H1 (cell line): ENCODE data around the gene NPY5R. TPM values are rescaled to one million over a fixed set of nuclear protein-coding genes. Genes with fewer than 3 reads are reported as not detected.

Experiments
- CTCF ChIA-PET: fragments of 300-600 bp; sonication (Branson Sonifier 250); formaldehyde crosslinking; loops from one replicate; lab custom pipeline; 2021; ENCODE audit not compliant: partially characterized antibody; lab: Charles Lee
- POLR2A ChIA-PET: fragments of 300-600 bp; sonication (Branson Sonifier 250); formaldehyde crosslinking; loops from one replicate; lab custom pipeline; 2021; ENCODE audit warnings: inconsistent platforms; ENCODE audit not compliant: partially characterized antibody; lab: Charles Lee
- DNase-seq, 2 experiments: peaks; one replicate each; pipeline versions ENCODE4 v3.0.0 to v3.0.0-alpha.2; 2010 to 2022; ENCODE audit warnings: low spot score in 2 of 2, low read depth in 1 of 2, mixed read lengths in 1 of 2
- FAIRE-seq: peaks from 2 replicates; lab custom pipeline; 2011; peaks lifted over from hg19 to GRCh38; lab: Jason Lieb, UNC
- H2AFZ ChIP-seq: 2 replicates; pipeline ENCODE4 v1.8.1; 2012; ENCODE audit warnings: low read length, inconsistent platforms
- H2AK5ac ChIP-seq: 2 replicates; pipeline ENCODE4 v1.6.1; 2013; ENCODE audit warnings: low read depth, low read length
- H2BK120ac ChIP-seq: replicated peaks from 2 replicates; pipeline ENCODE3; 2013; ENCODE audit warnings: low read depth, low read length, inconsistent platforms
- H2BK12ac ChIP-seq: 2 replicates; pipeline ENCODE4 v1.6.1; 2013; ENCODE audit warnings: low read depth, low read length
- H2BK15ac ChIP-seq: 2 replicates; pipeline ENCODE4 v1.6.1; 2013; ENCODE audit warnings: low read length
- H2BK20ac ChIP-seq: 2 replicates; pipeline ENCODE4 v1.6.1; 2013; ENCODE audit warnings: low read length
- H2BK5ac ChIP-seq: 2 replicates; pipeline ENCODE4 v1.6.1; 2013; ENCODE audit warnings: low read depth, low read length
- H3K14ac ChIP-seq: 2 replicates; pipeline ENCODE4 v1.6.1; 2013; ENCODE audit warnings: inconsistent platforms; ENCODE audit not compliant: insufficient read length
- H3K18ac ChIP-seq: 2 replicates; pipeline ENCODE4 v1.6.1; 2013; ENCODE audit warnings: low read length; ENCODE audit errors: extremely low read depth
- H3K23ac ChIP-seq: 2 replicates; pipeline ENCODE4 v1.6.1; 2013; ENCODE audit warnings: inconsistent platforms; ENCODE audit not compliant: insufficient read length
- H3K23me2 ChIP-seq: 2 replicates; pipeline ENCODE4 v1.6.1; 2013; ENCODE audit warnings: low read depth, low read length
- H3K27ac ChIP-seq: 2 replicates; pipeline ENCODE4 v1.6.1; 2011; ENCODE audit warnings: low read depth, low read length, inconsistent platforms
- H3K27me3 ChIP-seq, 4 experiments: replicated peaks in 1 of 4; 1 replicate in 1 of 4; 2 replicates in 3 of 4; pipeline versions ENCODE4 v1.6.1 to v1.8.1; 2011 to 2013; ENCODE audit warnings: low read length in 3 of 4, mild to moderate bottlenecking in 3 of 4, inconsistent platforms in 2 of 4, mixed read lengths in 2 of 4, moderate library complexity in 1 of 4; ENCODE audit not compliant: control insufficient read depth in 3 of 4, insufficient read depth in 3 of 4; ENCODE audit errors: extremely low read depth in 1 of 4
- H3K36me3 ChIP-seq, 4 experiments: 2 replicates each; pipeline versions ENCODE4 v1.6.1 to v1.8.1; 2011 to 2013; ENCODE audit warnings: mild to moderate bottlenecking in 4 of 4, low read length in 3 of 4, moderate library complexity in 2 of 4, control low read depth in 1 of 4, inconsistent platforms in 1 of 4; ENCODE audit not compliant: insufficient read depth in 4 of 4, control insufficient read depth in 2 of 4
- H3K4ac ChIP-seq: replicated peaks from 2 replicates; pipeline ENCODE3; 2013; ENCODE audit warnings: low read length, low read depth, mixed read lengths, inconsistent platforms; ENCODE audit not compliant: insufficient read length
- H3K4me1 ChIP-seq, 4 experiments: replicated peaks in 1 of 4; 1 replicate in 1 of 4; 2 replicates in 3 of 4; pipeline versions ENCODE4 v1.6.1 to v1.8.1; 2011 to 2013; ENCODE audit warnings: low read length in 3 of 4, inconsistent platforms in 2 of 4, mixed read lengths in 1 of 4; ENCODE audit not compliant: insufficient read depth in 4 of 4, control insufficient read depth in 3 of 4
- H3K4me2 ChIP-seq, 2 experiments: 2 replicates each; pipeline versions ENCODE4 v1.6.1 to v1.8.1; 2011 to 2013; ENCODE audit warnings: low read depth in 2 of 2, low read length in 2 of 2, control low read depth in 1 of 2, inconsistent platforms in 1 of 2, mild to moderate bottlenecking in 1 of 2; ENCODE audit not compliant: insufficient read depth in 1 of 2
- H3K4me3 ChIP-seq, 4 experiments: fragments of 200-600, 300-600 bp in 1 of 4; sonication (generic), shearing (Covaris generic), sonication (Bioruptor Twin) in 1 of 4; 2 replicates each; pipeline versions ENCODE4 v1.5.1 to v1.8.1; 2011 to 2016; ENCODE audit warnings: low read length in 4 of 4, low read depth in 3 of 4, control low read depth in 2 of 4, inconsistent platforms in 2 of 4, mild to moderate bottlenecking in 2 of 4, mixed read lengths in 1 of 4, moderate library complexity in 1 of 4; ENCODE audit not compliant: insufficient read depth in 2 of 4; ENCODE audit errors: extremely low read depth in 1 of 4
- H3K56ac ChIP-seq: replicated peaks from 2 replicates; pipeline ENCODE3; 2013; ENCODE audit warnings: low read depth, mild to moderate bottlenecking, mixed read lengths, low read length, inconsistent platforms; ENCODE audit not compliant: insufficient read length
- H3K79me1 ChIP-seq: 2 replicates; pipeline ENCODE4 v1.6.1; 2013; ENCODE audit warnings: low read depth, low read length, control low read depth
- H3K79me2 ChIP-seq, 2 experiments: 2 replicates each; pipeline versions ENCODE4 v1.6.1 to v1.8.1; 2012 to 2013; ENCODE audit warnings: low read length in 2 of 2, mild to moderate bottlenecking in 2 of 2, inconsistent platforms in 1 of 2; ENCODE audit not compliant: insufficient read depth in 2 of 2, control insufficient read depth in 1 of 2
- H3K9ac ChIP-seq, 4 experiments: replicated peaks in 1 of 4; 1 replicate in 1 of 4; 2 replicates in 3 of 4; pipeline versions ENCODE4 v1.6.1 to v1.8.1; 2011 to 2013; ENCODE audit warnings: low read depth in 3 of 4, low read length in 3 of 4, control low read depth in 2 of 4, mild to moderate bottlenecking in 2 of 4, moderate library complexity in 2 of 4, inconsistent platforms in 1 of 4; ENCODE audit errors: extremely low read depth in 1 of 4
- H3K9me3 ChIP-seq, 2 experiments: 2 replicates each; pipeline versions ENCODE4 v1.6.1 to v1.8.1; 2012 to 2013; ENCODE audit warnings: mild to moderate bottlenecking in 2 of 2, moderate library complexity in 2 of 2, control low read depth in 1 of 2, inconsistent platforms in 1 of 2, low read depth in 1 of 2, low read length in 1 of 2, mixed read lengths in 1 of 2; ENCODE audit not compliant: insufficient read depth in 2 of 2
- H4K20me1 ChIP-seq, 2 experiments: replicated peaks in 1 of 2; 2 replicates each; pipeline versions ENCODE3 to v1.8.1; 2011 to 2013; ENCODE audit warnings: inconsistent platforms in 2 of 2, low read length in 2 of 2, mild to moderate bottlenecking in 1 of 2; ENCODE audit not compliant: insufficient read depth in 2 of 2, control insufficient read depth in 1 of 2
- H4K5ac ChIP-seq: 2 replicates; pipeline ENCODE4 v1.6.1; 2013; ENCODE audit warnings: low read length, low read depth, mixed read lengths, inconsistent platforms; ENCODE audit not compliant: insufficient read length
- H4K8ac ChIP-seq: 2 replicates; pipeline ENCODE4 v1.8.0; 2013; ENCODE audit warnings: mild to moderate bottlenecking, moderate library complexity, low read length, inconsistent platforms; ENCODE audit not compliant: insufficient read depth; ENCODE audit errors: extremely low read depth
- H4K91ac ChIP-seq: replicated peaks from 2 replicates; pipeline ENCODE3; 2013; ENCODE audit warnings: low read length, mixed read lengths, inconsistent platforms; ENCODE audit not compliant: insufficient read length
- ATF2 ChIP-seq: IDR thresholded peaks from 2 replicates; pipeline ENCODE4 v1.6.1; 2012; ENCODE audit warnings: low read length, inconsistent platforms
- BCL11A ChIP-seq, 2 experiments: IDR thresholded peaks; one replicate each; pipeline ENCODE4 v1.6.1; 2011; ENCODE audit warnings: low read depth in 2 of 2, low read length in 2 of 2, mild to moderate bottlenecking in 2 of 2
- CEBPB ChIP-seq: IDR thresholded peaks from 2 replicates; pipeline ENCODE4 v1.6.1; 2012; ENCODE audit warnings: low read depth, low read length
- FOSL1 ChIP-seq: IDR thresholded peaks from 2 replicates; pipeline ENCODE4 v1.6.1; 2011; ENCODE audit warnings: mild to moderate bottlenecking, low read depth, low read length, moderate library complexity; ENCODE audit not compliant: insufficient read depth
- JUND ChIP-seq: IDR thresholded peaks from 2 replicates; pipeline ENCODE4 v1.6.1; 2011; ENCODE audit warnings: mild to moderate bottlenecking, improper control_type of control experiment, low read length
- PHF8 ChIP-seq: fragments of 200-600 bp; sonication (generic); conservative IDR thresholded peaks from 2 replicates; pipeline ENCODE4 v1.7.1; 2012; ENCODE audit warnings: low read depth, mild to moderate bottlenecking, inconsistent platforms, low read length, moderate library complexity
- SAP30 ChIP-seq: fragments of 300-600 bp; sonication (generic); IDR thresholded peaks from 2 replicates; pipeline ENCODE4 v1.7.1; 2012; ENCODE audit warnings: low read length, moderate library complexity, mild to moderate bottlenecking, inconsistent platforms; ENCODE audit not compliant: insufficient read depth, insufficient replicate concordance
- SIRT6 ChIP-seq: IDR thresholded peaks from one replicate; pipeline ENCODE4 v1.7.1; 2012; ENCODE audit warnings: low read length, inconsistent platforms
- SP1 ChIP-seq: IDR thresholded peaks from 2 replicates; pipeline ENCODE4 v1.6.1; 2011; ENCODE audit warnings: low read depth, low read length
- SRF ChIP-seq: IDR thresholded peaks from 2 replicates; pipeline ENCODE4 v1.6.1; 2011; ENCODE audit warnings: mild to moderate bottlenecking, low read depth, low read length, moderate library complexity
- TCF12 ChIP-seq: IDR thresholded peaks from 2 replicates; pipeline ENCODE4 v1.6.1; 2011; ENCODE audit warnings: low read depth, mild to moderate bottlenecking, low read length
- TEAD4 ChIP-seq: IDR thresholded peaks from 2 replicates; pipeline ENCODE4 v1.6.1; 2012; ENCODE audit warnings: low read depth, low read length, inconsistent platforms, mixed read lengths
- WGBS, 2 experiments: shearing (Covaris generic) in 1 of 2; methylation state at CpG; one replicate each; pipeline versions ENCODE4 v1.1.6 to v1.1.7; 2013 to 2015; ENCODE audit warnings: low lambda C conversion rate in 2 of 2, mixed read lengths in 2 of 2, inconsistent platforms in 1 of 2, low coverage in 1 of 2, missing lambda C conversion rate in 1 of 2; ENCODE audit not compliant: insufficient replicate concordance in 2 of 2, insufficient coverage in 1 of 2, insufficient read length in 1 of 2; ENCODE audit errors: extremely low coverage in 1 of 2, missing lambda C conversion rate in 1 of 2; 5-methylcytosine and 5-hydroxymethylcytosine counted together
- polyA plus RNA-seq, 7 experiments: library from polyadenylated mRNA; depleted of rRNA in 3 of 7; stranded (reverse) in 5 of 7; unstranded in 2 of 7; fragments of >200 nt in 5 of 7; fragments of 200-250 nt in 2 of 7; gene quantifications; 1 replicate in 5 of 7; 2 replicates in 1 of 7; 4 replicates in 1 of 7; pipeline versions ENCODE4 v1.2.1 to v1.2.3, GENCODE V29; 2011 to 2013; ENCODE audit warnings: missing spikeins in 2 of 7, mixed read lengths in 2 of 7
- total RNA-seq: library from RNA; stranded (reverse); fragmentation: NEBNext Ultra II Directional; extraction: Animal tissue kit (Norgen Biotek cat#: 25700); gene quantifications from 2 replicates; pipeline ENCODE4 v1.2.1, GENCODE V29; 2021
- TF ChIP-seq, protein P1 (sequence below): IDR thresholded peaks from 2 replicates; pipeline ENCODE4 v1.6.1; 2011; ENCODE audit warnings: low read depth, mild to moderate bottlenecking, low read length; ENCODE audit not compliant: insufficient read depth

NPY5R gene
- total and polyA plus RNA-seq, 2 of the 8 experiments (the other 6 are each of a cell fraction or from before 2014, with no cell fraction given) = 1.5 to 1.9 TPM

GRCh38 chr4:163380703-163381102 is 37.0 kb downstream of the NPY5R start:
- no peaks in the 10 kb centered on the region for H3K27me3 ChIP-seq
- no peak overlapping the region for H3K18ac ChIP-seq
- no peak overlapping the region for H2BK12ac ChIP-seq
- FAIRE-seq = no peak
- H3K23ac ChIP-seq = no peak overlapping the region
- H3K4ac ChIP-seq = no peak overlapping the region
- no peak overlapping the region for H3K9ac ChIP-seq
- H2AK5ac ChIP-seq = no peak overlapping the region
- POLR2A ChIA-PET = no interaction called here
- H3K56ac ChIP-seq = no peak overlapping the region
- WGBS, 2 experiments = 87% methylated on average over 5 of the region's 5 CpGs; no CpG with 5 or more reads in 1 of the 2 experiments
- H3K36me3 ChIP-seq = no peaks in the 10 kb centered on the region
- no peak overlapping the region for H3K27ac ChIP-seq
- CTCF ChIA-PET = interaction anchor here (0.6 to 1.3 kb wide), 2 partner anchors 24 to 115 kb away, joined by 3 read pairs; no protein-coding TSS in a partner anchor
- H2AFZ ChIP-seq = 0 out of 2 replicates have a peak overlapping the region, but pooled peaks have one; percentile 13
- H4K5ac ChIP-seq = no peak overlapping the region
- no peak overlapping the region for H3K4me2 ChIP-seq
- H3K79me1 ChIP-seq = no peaks in the 10 kb centered on the region
- H3K4me1 ChIP-seq = no peaks in the 10 kb centered on the region
- H2BK5ac ChIP-seq = no peak overlapping the region
- no peak overlapping the region for H3K14ac ChIP-seq
- H3K4me3 ChIP-seq = no peak overlapping the region
- H3K79me2 ChIP-seq = no peaks in the 10 kb centered on the region
- no peaks in the 10 kb centered on the region for H3K9me3 ChIP-seq
- H2BK20ac ChIP-seq = no peak overlapping the region
- H2BK120ac ChIP-seq = no peak overlapping the region
- no peak for DNase-seq
- no peak overlapping the region for H4K8ac ChIP-seq
- H2BK15ac ChIP-seq = no peak overlapping the region
- no peaks in the 10 kb centered on the region for H4K20me1 ChIP-seq
- H3K23me2 ChIP-seq = no peaks in the 10 kb centered on the region
- H4K91ac ChIP-seq = no peak overlapping the region
- no peak for TF ChIP-seq TEAD4
- TF ChIP-seq JUND = no peak
- no peak for TF ChIP-seq CEBPB
- no peak for TF ChIP-seq SAP30
- TF ChIP-seq FOSL1 = no peak
- no peak for TF ChIP-seq SP1
- no peak for TF ChIP-seq SIRT6
- no peak for TF ChIP-seq TCF12
- no peak for TF ChIP-seq PHF8
- TF ChIP-seq ATF2 = no peak
- no peak for TF ChIP-seq BCL11A (IDR thresholded peaks at IDR 0.05; ENCODE audit: low read depth in 2 of 2, low read length in 2 of 2)
- no peak for TF ChIP-seq SRF
- TF ChIP-seq, protein P1, sequence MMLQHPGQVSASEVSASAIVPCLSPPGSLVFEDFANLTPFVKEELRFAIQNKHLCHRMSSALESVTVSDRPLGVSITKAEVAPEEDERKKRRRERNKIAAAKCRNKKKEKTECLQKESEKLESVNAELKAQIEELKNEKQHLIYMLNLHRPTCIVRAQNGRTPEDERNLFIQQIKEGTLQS = no peak
